Endothelial cell of umbilical vein (primary cell): Measurements from ENCODE around the gene DDX59. TPM values are rescaled to one million over a fixed set of nuclear protein-coding genes. Genes with fewer than 3 reads are reported as not detected.

ENCODE experiments used
- BruUV-seq: library from RNA; stranded (reverse); fragments of 400-500 nt; replicated peaks from 2 replicates; lab custom pipeline; 2021; lab: Mats Ljungman, UMichigan
- CTCF ChIA-PET: fragments of 300-600, 350-600 bp; sonication (Branson Sonifier 250); formaldehyde crosslinking; loops from one replicate; lab custom pipeline; 2021; ENCODE audit warnings: antibody characterized with exemption, inconsistent platforms; lab: Charles Lee
- POLR2A ChIA-PET: fragments of 300-600, 350-600 bp; sonication (Branson Sonifier 250); formaldehyde crosslinking; loops from one replicate; lab custom pipeline; 2021; ENCODE audit warnings: antibody characterized with exemption, inconsistent platforms; lab: Charles Lee
- DNase-seq: peaks from one replicate; pipeline ENCODE4 v3.0.0-alpha.2; 2011; ENCODE audit warnings: low read depth, low spot score
- FAIRE-seq: peaks from 2 replicates; lab custom pipeline; 2011; peaks lifted over from hg19 to GRCh38; lab: Jason Lieb, UNC
- H2AFZ ChIP-seq: 2 replicates; pipeline ENCODE4 v1.6.0; 2012; ENCODE audit warnings: low read depth, low read length, control low read depth, inconsistent platforms
- H3K27ac ChIP-seq: 2 replicates; pipeline ENCODE4 v1.5.1; 2011; ENCODE audit warnings: low read depth, mild to moderate bottlenecking, control low read depth, low read length, moderate library complexity; ENCODE audit not compliant: insufficient read depth
- H3K27me3 ChIP-seq, 2 experiments: 2 replicates each; pipeline versions ENCODE4 v1.6.0 to v1.6.1; 2011; ENCODE audit warnings: low read length in 2 of 2, mixed read lengths in 1 of 2; ENCODE audit not compliant: control insufficient read depth in 2 of 2, insufficient read depth in 2 of 2
- H3K36me3 ChIP-seq, 2 experiments: 2 replicates in 1 of 2; 3 replicates in 1 of 2; pipeline ENCODE4 v1.5.1; 2011; ENCODE audit warnings: low read length in 2 of 2, mild to moderate bottlenecking in 1 of 2, moderate library complexity in 1 of 2; ENCODE audit not compliant: control insufficient read depth in 2 of 2, insufficient read depth in 2 of 2; ENCODE audit errors: extremely low read depth in 1 of 2
- H3K4me1 ChIP-seq: 3 replicates; pipeline ENCODE4 v1.5.1; 2011; ENCODE audit warnings: mild to moderate bottlenecking, low read length; ENCODE audit not compliant: control insufficient read depth, insufficient read depth; ENCODE audit errors: extremely low read depth
- H3K4me2 ChIP-seq: 2 replicates; pipeline ENCODE4 v1.6.1; 2011; ENCODE audit warnings: low read length, control low read depth, mixed read lengths; ENCODE audit not compliant: insufficient read depth
- H3K4me3 ChIP-seq, 3 experiments: fragments of 200-600 bp in 1 of 3; sonication (generic), shearing (Covaris generic) in 1 of 3; replicated peaks in 1 of 3; 2 replicates each; pipeline ENCODE4 v1.5.1; 2011 to 2016; ENCODE audit warnings: control low read depth in 3 of 3, low read length in 3 of 3, mild to moderate bottlenecking in 2 of 3, inconsistent platforms in 1 of 3, low read depth in 1 of 3, moderate library complexity in 1 of 3; ENCODE audit not compliant: insufficient read depth in 1 of 3
- H3K79me2 ChIP-seq: 2 replicates; pipeline ENCODE4 v1.6.0; 2012; ENCODE audit warnings: low read length, inconsistent platforms; ENCODE audit not compliant: control insufficient read depth, insufficient read depth
- H3K9ac ChIP-seq: replicated peaks from 2 replicates; pipeline ENCODE3; 2011; ENCODE audit warnings: low read length, control low read depth; ENCODE audit not compliant: insufficient read depth; ENCODE audit errors: extremely low read depth
- H3K9me1 ChIP-seq: replicated peaks from 3 replicates; pipeline ENCODE4 v1.6.0; 2011; ENCODE audit warnings: mild to moderate bottlenecking, low read length; ENCODE audit not compliant: control insufficient read depth, insufficient read depth; ENCODE audit errors: extremely low read depth
- H3K9me3 ChIP-seq: replicated peaks from 2 replicates; pipeline ENCODE4 v1.5.1; 2012; ENCODE audit warnings: low read length, inconsistent platforms; ENCODE audit not compliant: control insufficient read depth, insufficient read depth
- H4K20me1 ChIP-seq: replicated peaks from 2 replicates; pipeline ENCODE3; 2011; ENCODE audit warnings: mild to moderate bottlenecking, low read length; ENCODE audit not compliant: control insufficient read depth, insufficient read depth; ENCODE audit errors: extremely low read depth
- CTCF ChIP-seq, 2 donors: IDR thresholded peaks; 1 replicate in 1 of 2; 2 replicates in 1 of 2; pipeline ENCODE4 v1.5.1; 2011; ENCODE audit warnings: low read length in 2 of 2, mild to moderate bottlenecking in 2 of 2, moderate library complexity in 2 of 2, control low read depth in 1 of 2, inconsistent platforms in 1 of 2, low read depth in 1 of 2; ENCODE audit not compliant: insufficient read depth in 1 of 2; ENCODE audit errors: extremely low read depth in 1 of 2
- EZH2 ChIP-seq: IDR thresholded peaks from 2 replicates; pipeline ENCODE4 v1.6.1; 2012; ENCODE audit warnings: borderline replicate concordance, low read depth, mild to moderate bottlenecking, moderate library complexity, low read length, inconsistent platforms; ENCODE audit not compliant: severe bottlenecking
- FOS ChIP-seq: IDR thresholded peaks from 2 replicates; pipeline ENCODE4 v1.6.1; 2011; ENCODE audit warnings: mild to moderate bottlenecking, low read length, moderate library complexity, borderline replicate concordance; ENCODE audit not compliant: insufficient read depth
- GATA2 ChIP-seq: IDR thresholded peaks from 2 replicates; pipeline ENCODE4 v1.7.0; 2011; ENCODE audit warnings: low read depth, mild to moderate bottlenecking, moderate library complexity, mixed read lengths, low read length; ENCODE audit not compliant: insufficient read length, insufficient read depth
- JUN ChIP-seq: IDR thresholded peaks from 2 replicates; pipeline ENCODE4 v1.6.1; 2011; ENCODE audit warnings: borderline replicate concordance, low read depth; ENCODE audit not compliant: insufficient read length, insufficient read depth
- MAX ChIP-seq: IDR thresholded peaks from 2 replicates; pipeline ENCODE4 v1.6.1; 2011; ENCODE audit not compliant: insufficient read depth, insufficient read length
- MYC ChIP-seq: IDR thresholded peaks from one replicate; pipeline ENCODE4 v1.6.1; 2011; ENCODE audit warnings: mild to moderate bottlenecking, low read depth, low read length
- POLR2A ChIP-seq: IDR thresholded peaks from 2 replicates; pipeline ENCODE4 v1.6.1; 2012; ENCODE audit warnings: low read depth, mild to moderate bottlenecking, control low read depth, low read length
- POLR2AphosphoS5 ChIP-seq: IDR thresholded peaks from 2 replicates; pipeline ENCODE4 v1.6.1; 2012; ENCODE audit warnings: low read depth, mild to moderate bottlenecking, control low read depth, low read length, moderate library complexity; ENCODE audit not compliant: insufficient read depth
- dilution Hi-C: fragments of 300-500 bp; cut with MboI; formaldehyde crosslinking; loops from one replicate; pipeline ENCODE4 v1.15.0; 2019; ENCODE audit warnings: low sequenced_read_pairs; ENCODE audit not compliant: extremely low pct_ligation_motif_present
- intact Hi-C: fragments of 100-400 bp; cut with micrococcal nuclease; formaldehyde crosslinking; loops from one replicate; pipeline ENCODE4 v1.10.0; 2022
- polyA plus RNA-seq, 4 experiments: library from polyadenylated mRNA; depleted of rRNA in 3 of 4; stranded (reverse) in 3 of 4; unstranded in 1 of 4; fragments of >200 nt; gene quantifications; 2 replicates each; pipeline versions ENCODE4 v1.2.1 to v1.2.3, GENCODE V29; 2011 to 2012; ENCODE audit warnings: missing spikeins in 1 of 4
- total RNA-seq: library from RNA; stranded (reverse); gene quantifications from 2 replicates; pipeline ENCODE4 v1.2.3, GENCODE V29; 2021

DDX59 gene
- total and polyA plus RNA-seq, 2 donors (not counting 3 experiments of a cell fraction or from before 2014, with no cell fraction given): 8.1 to 17.7 TPM

GRCh38 chr1:200634261-200635122 lies 35.2 kb downstream of the DDX59 start:
- no peak overlapping the region for H2AFZ ChIP-seq

More at GRCh38 chr1:200634261-200635122, 35.2 kb downstream of the DDX59 start:
- Histone ChIP-seq H3K4me3 (no peak overlapping the region), H3K27me3 (no peaks in the 10 kb centered on the region), H3K9me1 (no peaks in the 10 kb centered on the region), H3K9me3 (no peaks in the 10 kb centered on the region), H3K79me2 (no peaks in the 10 kb centered on the region), H3K36me3 (no peaks in the 10 kb centered on the region), H3K27ac (no peak overlapping the region), H4K20me1 (no peaks in the 10 kb centered on the region), H3K4me2 (no peak overlapping the region), H3K9ac (no peak overlapping the region), H3K4me1 (no peaks in the 10 kb centered on the region)
- BruUV-seq: no TSS peak
- dilution Hi-C loops (no loop called here), intact Hi-C loops (no loop called here)
- DNase-seq (no peak), FAIRE-seq (no peak)
- ChIA-PET CTCF (interaction anchor here (0.7 to 2.7 kb wide), 8 partner anchors 9 to 104 kb away, joined by 3 to 30 read pairs (median 4); partner anchors contain the start of genes DDX59 and KIF14), POLR2A (no interaction called here)
- TF ChIP-seq POLR2AphosphoS5 (no peak), MAX (no peak), CTCF (IDR thresholded peaks at IDR 0.05; ENCODE audit: extremely low read depth in 1 of 2, insufficient read depth in 1 of 2, low read depth in 1 of 2, low read length in 2 of 2) (no peak), GATA2 (no peak), FOS (no peak), POLR2A (no peak), EZH2 (no peak), JUN (no peak), MYC (no peak)
